H1 (cell line): ENCODE data around the gene PPFIBP2. TPM values are rescaled to one million over a fixed set of nuclear protein-coding genes. Genes with fewer than 3 reads are reported as not detected.

Experiments
- CTCF ChIA-PET: fragments of 300-600 bp; sonication (Branson Sonifier 250); formaldehyde crosslinking; loops from one replicate; lab custom pipeline; 2021; ENCODE audit not compliant: partially characterized antibody; lab: Charles Lee
- POLR2A ChIA-PET: fragments of 300-600 bp; sonication (Branson Sonifier 250); formaldehyde crosslinking; loops from one replicate; lab custom pipeline; 2021; ENCODE audit warnings: inconsistent platforms; ENCODE audit not compliant: partially characterized antibody; lab: Charles Lee
- DNase-seq, 2 experiments: peaks; one replicate each; pipeline versions ENCODE4 v3.0.0 to v3.0.0-alpha.2; 2010 to 2022; ENCODE audit warnings: low spot score in 2 of 2, low read depth in 1 of 2, mixed read lengths in 1 of 2
- FAIRE-seq: peaks from 2 replicates; lab custom pipeline; 2011; peaks lifted over from hg19 to GRCh38; lab: Jason Lieb, UNC
- H2AFZ ChIP-seq: 2 replicates; pipeline ENCODE4 v1.8.1; 2012; ENCODE audit warnings: low read length, inconsistent platforms
- H2AK5ac ChIP-seq: 2 replicates; pipeline ENCODE4 v1.6.1; 2013; ENCODE audit warnings: low read depth, low read length
- H2BK120ac ChIP-seq: replicated peaks from 2 replicates; pipeline ENCODE3; 2013; ENCODE audit warnings: low read depth, low read length, inconsistent platforms
- H2BK12ac ChIP-seq: 2 replicates; pipeline ENCODE4 v1.6.1; 2013; ENCODE audit warnings: low read depth, low read length
- H2BK15ac ChIP-seq: 2 replicates; pipeline ENCODE4 v1.6.1; 2013; ENCODE audit warnings: low read length
- H2BK20ac ChIP-seq: 2 replicates; pipeline ENCODE4 v1.6.1; 2013; ENCODE audit warnings: low read length
- H2BK5ac ChIP-seq: 2 replicates; pipeline ENCODE4 v1.6.1; 2013; ENCODE audit warnings: low read depth, low read length
- H3K14ac ChIP-seq: 2 replicates; pipeline ENCODE4 v1.6.1; 2013; ENCODE audit warnings: inconsistent platforms; ENCODE audit not compliant: insufficient read length
- H3K18ac ChIP-seq: 2 replicates; pipeline ENCODE4 v1.6.1; 2013; ENCODE audit warnings: low read length; ENCODE audit errors: extremely low read depth
- H3K23ac ChIP-seq: 2 replicates; pipeline ENCODE4 v1.6.1; 2013; ENCODE audit warnings: inconsistent platforms; ENCODE audit not compliant: insufficient read length
- H3K23me2 ChIP-seq: 2 replicates; pipeline ENCODE4 v1.6.1; 2013; ENCODE audit warnings: low read depth, low read length
- H3K27ac ChIP-seq: 2 replicates; pipeline ENCODE4 v1.6.1; 2011; ENCODE audit warnings: low read depth, low read length, inconsistent platforms
- H3K27me3 ChIP-seq, 4 experiments: replicated peaks in 1 of 4; 1 replicate in 1 of 4; 2 replicates in 3 of 4; pipeline versions ENCODE4 v1.6.1 to v1.8.1; 2011 to 2013; ENCODE audit warnings: low read length in 3 of 4, mild to moderate bottlenecking in 3 of 4, inconsistent platforms in 2 of 4, mixed read lengths in 2 of 4, moderate library complexity in 1 of 4; ENCODE audit not compliant: control insufficient read depth in 3 of 4, insufficient read depth in 3 of 4; ENCODE audit errors: extremely low read depth in 1 of 4
- H3K36me3 ChIP-seq, 4 experiments: 2 replicates each; pipeline versions ENCODE4 v1.6.1 to v1.8.1; 2011 to 2013; ENCODE audit warnings: mild to moderate bottlenecking in 4 of 4, low read length in 3 of 4, moderate library complexity in 2 of 4, control low read depth in 1 of 4, inconsistent platforms in 1 of 4; ENCODE audit not compliant: insufficient read depth in 4 of 4, control insufficient read depth in 2 of 4
- H3K4ac ChIP-seq: replicated peaks from 2 replicates; pipeline ENCODE3; 2013; ENCODE audit warnings: low read length, low read depth, mixed read lengths, inconsistent platforms; ENCODE audit not compliant: insufficient read length
- H3K4me1 ChIP-seq, 4 experiments: replicated peaks in 1 of 4; 1 replicate in 1 of 4; 2 replicates in 3 of 4; pipeline versions ENCODE4 v1.6.1 to v1.8.1; 2011 to 2013; ENCODE audit warnings: low read length in 3 of 4, inconsistent platforms in 2 of 4, mixed read lengths in 1 of 4; ENCODE audit not compliant: insufficient read depth in 4 of 4, control insufficient read depth in 3 of 4
- H3K4me2 ChIP-seq, 2 experiments: 2 replicates each; pipeline versions ENCODE4 v1.6.1 to v1.8.1; 2011 to 2013; ENCODE audit warnings: low read depth in 2 of 2, low read length in 2 of 2, control low read depth in 1 of 2, inconsistent platforms in 1 of 2, mild to moderate bottlenecking in 1 of 2; ENCODE audit not compliant: insufficient read depth in 1 of 2
- H3K4me3 ChIP-seq, 4 experiments: fragments of 200-600, 300-600 bp in 1 of 4; sonication (generic), shearing (Covaris generic), sonication (Bioruptor Twin) in 1 of 4; 2 replicates each; pipeline versions ENCODE4 v1.5.1 to v1.8.1; 2011 to 2016; ENCODE audit warnings: low read length in 4 of 4, low read depth in 3 of 4, control low read depth in 2 of 4, inconsistent platforms in 2 of 4, mild to moderate bottlenecking in 2 of 4, mixed read lengths in 1 of 4, moderate library complexity in 1 of 4; ENCODE audit not compliant: insufficient read depth in 2 of 4; ENCODE audit errors: extremely low read depth in 1 of 4
- H3K56ac ChIP-seq: replicated peaks from 2 replicates; pipeline ENCODE3; 2013; ENCODE audit warnings: low read depth, mild to moderate bottlenecking, mixed read lengths, low read length, inconsistent platforms; ENCODE audit not compliant: insufficient read length
- H3K79me1 ChIP-seq: 2 replicates; pipeline ENCODE4 v1.6.1; 2013; ENCODE audit warnings: low read depth, low read length, control low read depth
- H3K79me2 ChIP-seq, 2 experiments: 2 replicates each; pipeline versions ENCODE4 v1.6.1 to v1.8.1; 2012 to 2013; ENCODE audit warnings: low read length in 2 of 2, mild to moderate bottlenecking in 2 of 2, inconsistent platforms in 1 of 2; ENCODE audit not compliant: insufficient read depth in 2 of 2, control insufficient read depth in 1 of 2
- H3K9ac ChIP-seq, 4 experiments: replicated peaks in 1 of 4; 1 replicate in 1 of 4; 2 replicates in 3 of 4; pipeline versions ENCODE4 v1.6.1 to v1.8.1; 2011 to 2013; ENCODE audit warnings: low read depth in 3 of 4, low read length in 3 of 4, control low read depth in 2 of 4, mild to moderate bottlenecking in 2 of 4, moderate library complexity in 2 of 4, inconsistent platforms in 1 of 4; ENCODE audit errors: extremely low read depth in 1 of 4
- H3K9me3 ChIP-seq, 2 experiments: 2 replicates each; pipeline versions ENCODE4 v1.6.1 to v1.8.1; 2012 to 2013; ENCODE audit warnings: mild to moderate bottlenecking in 2 of 2, moderate library complexity in 2 of 2, control low read depth in 1 of 2, inconsistent platforms in 1 of 2, low read depth in 1 of 2, low read length in 1 of 2, mixed read lengths in 1 of 2; ENCODE audit not compliant: insufficient read depth in 2 of 2
- H4K20me1 ChIP-seq, 2 experiments: replicated peaks in 1 of 2; 2 replicates each; pipeline versions ENCODE3 to v1.8.1; 2011 to 2013; ENCODE audit warnings: inconsistent platforms in 2 of 2, low read length in 2 of 2, mild to moderate bottlenecking in 1 of 2; ENCODE audit not compliant: insufficient read depth in 2 of 2, control insufficient read depth in 1 of 2
- H4K5ac ChIP-seq: 2 replicates; pipeline ENCODE4 v1.6.1; 2013; ENCODE audit warnings: low read length, low read depth, mixed read lengths, inconsistent platforms; ENCODE audit not compliant: insufficient read length
- H4K8ac ChIP-seq: 2 replicates; pipeline ENCODE4 v1.8.0; 2013; ENCODE audit warnings: mild to moderate bottlenecking, moderate library complexity, low read length, inconsistent platforms; ENCODE audit not compliant: insufficient read depth; ENCODE audit errors: extremely low read depth
- H4K91ac ChIP-seq: replicated peaks from 2 replicates; pipeline ENCODE3; 2013; ENCODE audit warnings: low read length, mixed read lengths, inconsistent platforms; ENCODE audit not compliant: insufficient read length
- ASH2L ChIP-seq: fragments of 200-600, 300-600 bp; sonication (generic); IDR thresholded peaks from one replicate; pipeline ENCODE4 v1.7.1; 2017; ENCODE audit warnings: low read length
- BCL11A ChIP-seq, 2 experiments: IDR thresholded peaks; one replicate each; pipeline ENCODE4 v1.6.1; 2011; ENCODE audit warnings: low read depth in 2 of 2, low read length in 2 of 2, mild to moderate bottlenecking in 2 of 2
- HDAC6 ChIP-seq: IDR thresholded peaks from one replicate; pipeline ENCODE4 v1.7.1; 2012; ENCODE audit warnings: low read depth, mild to moderate bottlenecking, inconsistent platforms, low read length, moderate library complexity
- KDM4A ChIP-seq: IDR thresholded peaks from one replicate; pipeline ENCODE4 v1.7.1; 2012; ENCODE audit warnings: low read depth, mild to moderate bottlenecking, moderate library complexity, low read length, inconsistent platforms; ENCODE audit not compliant: severe bottlenecking
- POLR2AphosphoS5 ChIP-seq: IDR thresholded peaks from 2 replicates; pipeline ENCODE4 v1.6.1; 2011; ENCODE audit warnings: low read depth, low read length
- SIX5 ChIP-seq: IDR thresholded peaks from 2 replicates; pipeline ENCODE4 v1.6.1; 2011; ENCODE audit warnings: mild to moderate bottlenecking, low read depth, low read length
- TBP ChIP-seq: IDR thresholded peaks from 2 replicates; pipeline ENCODE4 v1.6.1; 2011; ENCODE audit warnings: low read depth, low read length, improper control_type of control experiment
- TCF12 ChIP-seq: IDR thresholded peaks from 2 replicates; pipeline ENCODE4 v1.6.1; 2011; ENCODE audit warnings: low read depth, mild to moderate bottlenecking, low read length
- WGBS, 2 experiments: shearing (Covaris generic) in 1 of 2; methylation state at CpG; one replicate each; pipeline versions ENCODE4 v1.1.6 to v1.1.7; 2013 to 2015; ENCODE audit warnings: low lambda C conversion rate in 2 of 2, mixed read lengths in 2 of 2, inconsistent platforms in 1 of 2, low coverage in 1 of 2, missing lambda C conversion rate in 1 of 2; ENCODE audit not compliant: insufficient replicate concordance in 2 of 2, insufficient coverage in 1 of 2, insufficient read length in 1 of 2; ENCODE audit errors: extremely low coverage in 1 of 2, missing lambda C conversion rate in 1 of 2; 5-methylcytosine and 5-hydroxymethylcytosine counted together
- polyA plus RNA-seq, 7 experiments: library from polyadenylated mRNA; depleted of rRNA in 3 of 7; stranded (reverse) in 5 of 7; unstranded in 2 of 7; fragments of >200 nt in 5 of 7; fragments of 200-250 nt in 2 of 7; gene quantifications; 1 replicate in 5 of 7; 2 replicates in 1 of 7; 4 replicates in 1 of 7; pipeline versions ENCODE4 v1.2.1 to v1.2.3, GENCODE V29; 2011 to 2013; ENCODE audit warnings: missing spikeins in 2 of 7, mixed read lengths in 2 of 7
- total RNA-seq: library from RNA; stranded (reverse); fragmentation: NEBNext Ultra II Directional; extraction: Animal tissue kit (Norgen Biotek cat#: 25700); gene quantifications from 2 replicates; pipeline ENCODE4 v1.2.1, GENCODE V29; 2021
- TF ChIP-seq, protein P1 (sequence below), 3 experiments: IDR thresholded peaks; 1 replicate in 2 of 3; 2 replicates in 1 of 3; pipeline versions ENCODE4 v1.5.1 to v1.6.1; 2011; ENCODE audit warnings: low read length in 3 of 3, mild to moderate bottlenecking in 3 of 3, inconsistent platforms in 2 of 3, low read depth in 1 of 3, moderate library complexity in 1 of 3; ENCODE audit not compliant: insufficient read depth in 1 of 3; ENCODE audit errors: control extremely low read depth in 1 of 3

PPFIBP2 gene
- total and polyA plus RNA-seq, 2 of the 8 experiments (the other 6 are each of a cell fraction or from before 2014, with no cell fraction given): 5.5 to 9.8 TPM

DNA sequence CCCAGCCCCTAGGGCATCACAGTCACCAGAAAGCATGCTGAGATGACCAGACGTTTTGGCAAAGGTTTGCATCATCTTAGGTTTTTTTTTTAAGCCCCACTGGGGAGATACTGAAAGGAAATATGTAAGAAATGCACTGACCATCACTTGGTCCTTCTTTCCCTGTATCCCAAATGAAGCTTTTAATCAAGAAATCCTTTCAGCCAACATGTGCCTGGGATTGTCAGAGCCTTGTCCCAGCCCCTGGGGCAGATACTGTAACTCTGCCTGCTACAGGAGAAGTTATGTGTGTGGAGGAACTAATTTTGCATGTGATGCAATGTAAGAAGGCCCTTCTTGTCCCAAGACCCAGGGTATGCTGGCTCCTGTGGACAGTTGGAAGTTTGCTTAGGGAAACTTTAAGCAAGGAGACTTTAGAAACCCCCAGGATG, 65.6 kb downstream of the PPFIBP2 start:
- Histone ChIP-seq H3K14ac (no peak overlapping the region), H3K9me3 (no peaks in the 10 kb centered on the region), H2BK120ac (no peak overlapping the region), H3K23ac (no peak overlapping the region), H3K79me1 (no peaks in the 10 kb centered on the region; the same call in 1 of the 2 replicates), H3K23me2 (peaks cover 3% of the 10 kb centered on the region; the same call in 1 of the 2 replicates), H4K20me1 (no peaks in the 10 kb centered on the region), H4K8ac (no peak overlapping the region), H2BK5ac (no peak overlapping the region), H3K56ac (no peak overlapping the region), H3K4me2 (no peak overlapping the region), H3K4me1 (peaks cover 19 to 34% (median 29%) of the 10 kb centered on the region in 4 experiments), H2AK5ac (no peak overlapping the region), H3K4ac (no peak overlapping the region), H3K27ac (no peak overlapping the region), H2AFZ (no peak overlapping the region), H3K4me3 (no peak overlapping the region), H3K18ac (no peak overlapping the region), H3K27me3 (no peaks in the 10 kb centered on the region), H4K91ac (no peak overlapping the region), H4K5ac (no peak overlapping the region), H3K79me2 (no peaks in the 10 kb centered on the region), H2BK15ac (peak overlapping the region; percentile 96; the same call in 1 of the 2 replicates), H3K9ac (no peak overlapping the region), H2BK20ac (peak overlapping the region; percentile 90; the same call in 1 of the 2 replicates), H3K36me3 (no peaks in the 10 kb centered on the region), H2BK12ac (0 out of 2 replicates have a peak overlapping the region, but pooled peaks have one; percentile 62)
- FAIRE-seq (no peak), DNase-seq (no peak)
- ChIA-PET POLR2A (interaction anchor here (0.7 kb wide), 1 partner anchor 86 kb away, joined by 3 read pairs; no protein-coding TSS in a partner anchor), CTCF (interaction anchor here (0.6 to 19.5 kb wide), 6 partner anchors 8 to 87 kb away, joined by 3 to 325 read pairs (median 8); no protein-coding TSS in a partner anchor)
- 87% methylated on average over 1 of the region's 1 CpG; no CpG with 5 or more reads in 1 of the 2 experiments for WGBS, 2 experiments
- TF ChIP-seq KDM4A: no peak
- TF ChIP-seq BCL11A (IDR thresholded peaks at IDR 0.05; ENCODE audit: low read depth in 2 of 2, low read length in 2 of 2): no peak
- no peak for TF ChIP-seq TCF12
- TF ChIP-seq TBP: no peak
- no peak for TF ChIP-seq SIX5
- no peak for TF ChIP-seq HDAC6
- TF ChIP-seq POLR2AphosphoS5: no peak
- TF ChIP-seq ASH2L: no peak
- TF ChIP-seq, protein P1, sequence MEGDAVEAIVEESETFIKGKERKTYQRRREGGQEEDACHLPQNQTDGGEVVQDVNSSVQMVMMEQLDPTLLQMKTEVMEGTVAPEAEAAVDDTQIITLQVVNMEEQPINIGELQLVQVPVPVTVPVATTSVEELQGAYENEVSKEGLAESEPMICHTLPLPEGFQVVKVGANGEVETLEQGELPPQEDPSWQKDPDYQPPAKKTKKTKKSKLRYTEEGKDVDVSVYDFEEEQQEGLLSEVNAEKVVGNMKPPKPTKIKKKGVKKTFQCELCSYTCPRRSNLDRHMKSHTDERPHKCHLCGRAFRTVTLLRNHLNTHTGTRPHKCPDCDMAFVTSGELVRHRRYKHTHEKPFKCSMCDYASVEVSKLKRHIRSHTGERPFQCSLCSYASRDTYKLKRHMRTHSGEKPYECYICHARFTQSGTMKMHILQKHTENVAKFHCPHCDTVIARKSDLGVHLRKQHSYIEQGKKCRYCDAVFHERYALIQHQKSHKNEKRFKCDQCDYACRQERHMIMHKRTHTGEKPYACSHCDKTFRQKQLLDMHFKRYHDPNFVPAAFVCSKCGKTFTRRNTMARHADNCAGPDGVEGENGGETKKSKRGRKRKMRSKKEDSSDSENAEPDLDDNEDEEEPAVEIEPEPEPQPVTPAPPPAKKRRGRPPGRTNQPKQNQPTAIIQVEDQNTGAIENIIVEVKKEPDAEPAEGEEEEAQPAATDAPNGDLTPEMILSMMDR (IDR thresholded peaks at IDR 0.05; ENCODE audit: control extremely low read depth in 1 of 3, insufficient read depth in 1 of 3, low read depth in 1 of 3, low read length in 3 of 3): no peak
